ENCODE data around the gene SEMA4D.

GRCh38 chr9:89361816-89362646 is 135.9 kb downstream of the SEMA4D start:
- TF ChIP-seq YY1 (IDR thresholded peaks at IDR 0.05; ENCODE audit: insufficient read depth, insufficient read length) = no peak
- TF ChIP-seq ZNF274 (IDR thresholded peaks at IDR 0.05; ENCODE audit: low read depth, low read length) = no peak
- TF ChIP-seq SUZ12 (IDR thresholded peaks at IDR 0.05; ENCODE audit: extremely low read depth, insufficient read depth, insufficient read length) = no peak

Data from NT2/D1 (cell line).